ENCODE data around the gene RNF34. TPM values are rescaled to one million over a fixed set of nuclear protein-coding genes. Genes with fewer than 3 reads are reported as not detected.

RNF34 gene
- total RNA-seq, 1 donor from 2014 or later: 75.3 TPM

GRCh38 chr12:121400332-121401139 is 618 bp downstream of the RNF34 start:
- Mint-ChIP-seq H3K27me3 (no peaks in the 10 kb centered on the region), H3K36me3 (ENCODE audit: low read depth) (peaks cover 39% of the 10 kb centered on the region), H3K4me1 (peaks cover 37% of the 10 kb centered on the region), H3K9me3 (no peaks in the 10 kb centered on the region), H3K27ac (peak overlapping the region; percentile 95), H3K4me3 (peak overlapping the region; percentile 96)
- intact Hi-C loops (cut with micrococcal nuclease): loop anchor here (1.0 to 2.0 kb wide), 6 partner anchors 25 to 820 kb away; partner anchors contain the start of genes ANAPC5 and POP5
- DNase-seq: no peak
- peak; percentile 28 for ATAC-seq (ENCODE audit: low read depth)
- ChIA-PET CTCF (interaction anchor here (0.6 to 2.4 kb wide), 5 partner anchors 11 to 185 kb away, joined by 3 to 11 read pairs (median 3); partner anchors contain the start of gene ANAPC5), POLR2A (interaction anchor here (0.5 to 4.1 kb wide), 29 partner anchors 9 to 1832 kb away, joined by 3 to 64 read pairs (median 4); partner anchors contain the start of genes ANAPC5, CAMKK2, POP5 and PSMD9)
- TF ChIP-seq CTCF (IDR thresholded peaks at IDR 0.05): no peak

GRCh38 chr12:121403721-121404120 is 3.8 kb downstream of the RNF34 start:
- intact Hi-C loops (cut with micrococcal nuclease): no loop called here
- no peaks in the 10 kb centered on the region for H3K9me3 Mint-ChIP-seq
- peaks cover 35% of the 10 kb centered on the region for H3K4me1 Mint-ChIP-seq
- H3K36me3 Mint-ChIP-seq (ENCODE audit: low read depth): peaks cover 64% of the 10 kb centered on the region
- DNase-seq: no peak
- no peaks in the 10 kb centered on the region for H3K27me3 Mint-ChIP-seq
- ChIA-PET CTCF (interaction anchor here (0.6 kb wide), 1 partner anchor 12 kb away, joined by 3 read pairs; no protein-coding TSS in a partner anchor), POLR2A (interaction anchor here (0.6 to 0.7 kb wide), 3 partner anchors 9 to 1288 kb away, joined by 4 to 16 read pairs (median 9); no protein-coding TSS in a partner anchor)
- H3K27ac Mint-ChIP-seq: no peak overlapping the region
- H3K4me3 Mint-ChIP-seq: no peak overlapping the region
- no peak for ATAC-seq (ENCODE audit: low read depth)
- no peak for TF ChIP-seq CTCF (IDR thresholded peaks at IDR 0.05)

- intact Hi-C loops (cut with micrococcal nuclease): no loop called here
- no peaks in the 10 kb centered on the region for H3K9me3 Mint-ChIP-seq
- peaks cover 67% of the 10 kb centered on the region for H3K36me3 Mint-ChIP-seq (ENCODE audit: low read depth)
- no peak overlapping the region for H3K4me3 Mint-ChIP-seq
- ATAC-seq (ENCODE audit: low read depth) (no peak), DNase-seq (no peak)
- H3K27me3 Mint-ChIP-seq: no peaks in the 10 kb centered on the region
- ChIA-PET CTCF (no interaction called here), POLR2A (interaction anchor here (0.6 to 0.7 kb wide), 2 partner anchors 354 to 1960 kb away, joined by 5 to 6 read pairs; no protein-coding TSS in a partner anchor)
- peaks cover 27% of the 10 kb centered on the region for H3K4me1 Mint-ChIP-seq
- no peak overlapping the region for H3K27ac Mint-ChIP-seq
- TF ChIP-seq CTCF (IDR thresholded peaks at IDR 0.05): no peak
Observed at GRCh38 chr12:121404734-121405133, 4.8 kb downstream of the RNF34 start.

GRCh38 chr12:121405211-121405610 is 5.3 kb downstream of the RNF34 start:
- POLR2A ChIA-PET: no interaction called here
- ATAC-seq (ENCODE audit: low read depth): no peak
- H3K27ac Mint-ChIP-seq: no peak overlapping the region

More at GRCh38 chr12:121405211-121405610, 5.3 kb downstream of the RNF34 start:
- Mint-ChIP-seq H3K27me3 (no peaks in the 10 kb centered on the region), H3K36me3 (ENCODE audit: low read depth) (peaks cover 65% of the 10 kb centered on the region), H3K4me1 (peaks cover 23% of the 10 kb centered on the region), H3K4me3 (no peak overlapping the region), H3K9me3 (no peaks in the 10 kb centered on the region)
- DNase-seq: no peak
- CTCF ChIA-PET: no interaction called here
- no peak for TF ChIP-seq CTCF (IDR thresholded peaks at IDR 0.05)
- intact Hi-C loops (cut with micrococcal nuclease): no loop called here
